Measurements from ENCODE around the gene TSPAN6. TPM values are rescaled to one million over a fixed set of nuclear protein-coding genes. Genes with fewer than 3 reads are reported as not detected.

Gene TSPAN6
- total RNA-seq, 1 donor from 2014 or later: 25.7 TPM

- no peak for TF ChIP-seq CTCF (IDR thresholded peaks at IDR 0.05; ENCODE audit: partially characterized antibody, unreplicated experiment)
- Mint-ChIP-seq H3K4me3 (ENCODE audit: unreplicated experiment) (no peak overlapping the region), H3K36me3 (ENCODE audit: unreplicated experiment) (no peaks in the 10 kb centered on the region), H3K27me3 (ENCODE audit: unreplicated experiment) (no peaks in the 10 kb centered on the region), H3K4me1 (ENCODE audit: low read depth, unreplicated experiment) (no peaks in the 10 kb centered on the region), H3K27ac (ENCODE audit: unreplicated experiment) (no peak overlapping the region), H3K9me3 (ENCODE audit: unreplicated experiment) (peaks cover 3% of the 10 kb centered on the region)
- no peak for DNase-seq
Measured at GRCh38 chrX:100672966-100673365, 36.4 kb upstream of the TSPAN6 start.

GRCh38 chrX:100663642-100664041 is 27.0 kb upstream of the TSPAN6 start:
- H3K9me3 Mint-ChIP-seq (ENCODE audit: unreplicated experiment): no peaks in the 10 kb centered on the region
- no peaks in the 10 kb centered on the region for H3K36me3 Mint-ChIP-seq (ENCODE audit: unreplicated experiment)

GRCh38 chrX:100662796-100663195 is 26.2 kb upstream of the TSPAN6 start:
- TF ChIP-seq CTCF (IDR thresholded peaks at IDR 0.05; ENCODE audit: partially characterized antibody, unreplicated experiment): no peak
- Mint-ChIP-seq H3K36me3 (ENCODE audit: unreplicated experiment) (no peaks in the 10 kb centered on the region), H3K4me1 (ENCODE audit: low read depth, unreplicated experiment) (peaks cover 12% of the 10 kb centered on the region), H3K9me3 (ENCODE audit: unreplicated experiment) (no peaks in the 10 kb centered on the region), H3K27ac (ENCODE audit: unreplicated experiment) (no peak overlapping the region), H3K4me3 (ENCODE audit: unreplicated experiment) (no peak overlapping the region), H3K27me3 (ENCODE audit: unreplicated experiment) (no peaks in the 10 kb centered on the region)
- no peak for DNase-seq

More at GRCh38 chrX:100663642-100664041, 27.0 kb upstream of the TSPAN6 start:
- no peak overlapping the region for H3K4me3 Mint-ChIP-seq (ENCODE audit: unreplicated experiment)
- H3K27ac Mint-ChIP-seq (ENCODE audit: unreplicated experiment): no peak overlapping the region
- no peak for DNase-seq
- H3K4me1 Mint-ChIP-seq (ENCODE audit: low read depth, unreplicated experiment): peaks cover 12% of the 10 kb centered on the region
- H3K27me3 Mint-ChIP-seq (ENCODE audit: unreplicated experiment): no peaks in the 10 kb centered on the region
- TF ChIP-seq CTCF (IDR thresholded peaks at IDR 0.05; ENCODE audit: partially characterized antibody, unreplicated experiment): no peak

GRCh38 chrX:100662170-100662569 is 25.6 kb upstream of the TSPAN6 start:
- H3K9me3 Mint-ChIP-seq (ENCODE audit: unreplicated experiment): no peaks in the 10 kb centered on the region
- no peak for DNase-seq
- no peak overlapping the region for H3K27ac Mint-ChIP-seq (ENCODE audit: unreplicated experiment)
- H3K4me1 Mint-ChIP-seq (ENCODE audit: low read depth, unreplicated experiment): peaks cover 12% of the 10 kb centered on the region
- no peaks in the 10 kb centered on the region for H3K36me3 Mint-ChIP-seq (ENCODE audit: unreplicated experiment)
- H3K4me3 Mint-ChIP-seq (ENCODE audit: unreplicated experiment): no peak overlapping the region
- TF ChIP-seq CTCF (IDR thresholded peaks at IDR 0.05; ENCODE audit: partially characterized antibody, unreplicated experiment): no peak
- no peaks in the 10 kb centered on the region for H3K27me3 Mint-ChIP-seq (ENCODE audit: unreplicated experiment)

GRCh38 chrX:100659431-100660137 is 23.0 kb upstream of the TSPAN6 start:
- H3K4me3 Mint-ChIP-seq (ENCODE audit: unreplicated experiment): no peak overlapping the region
- peaks cover 1% of the 10 kb centered on the region for H3K27me3 Mint-ChIP-seq (ENCODE audit: unreplicated experiment)
- H3K27ac Mint-ChIP-seq (ENCODE audit: unreplicated experiment): peak overlapping the region; percentile 89
- peaks cover 12% of the 10 kb centered on the region for H3K4me1 Mint-ChIP-seq (ENCODE audit: low read depth, unreplicated experiment)
- H3K36me3 Mint-ChIP-seq (ENCODE audit: unreplicated experiment): no peaks in the 10 kb centered on the region
- DNase-seq: no peak
- TF ChIP-seq CTCF (IDR thresholded peaks at IDR 0.05; ENCODE audit: partially characterized antibody, unreplicated experiment): no peak
- H3K9me3 Mint-ChIP-seq (ENCODE audit: unreplicated experiment): no peaks in the 10 kb centered on the region
